K562 treated with DMSO at 1 percent for 24 hours (cell line): ENCODE data around the gene SMC4. TPM values are rescaled to one million over a fixed set of nuclear protein-coding genes. Genes with fewer than 3 reads are reported as not detected.

Experiments used
- total RNA-seq: library from RNA; unstranded; fragments of 300-600 nt; gene quantifications from 2 replicates; pipeline ENCODE4 v1.2.3, GENCODE V29; 2022; ENCODE audit warnings: low read depth; ENCODE audit not compliant: insufficient read depth

SMC4 gene
- total RNA-seq = 110 and 147 TPM in 2 replicates

DNA sequence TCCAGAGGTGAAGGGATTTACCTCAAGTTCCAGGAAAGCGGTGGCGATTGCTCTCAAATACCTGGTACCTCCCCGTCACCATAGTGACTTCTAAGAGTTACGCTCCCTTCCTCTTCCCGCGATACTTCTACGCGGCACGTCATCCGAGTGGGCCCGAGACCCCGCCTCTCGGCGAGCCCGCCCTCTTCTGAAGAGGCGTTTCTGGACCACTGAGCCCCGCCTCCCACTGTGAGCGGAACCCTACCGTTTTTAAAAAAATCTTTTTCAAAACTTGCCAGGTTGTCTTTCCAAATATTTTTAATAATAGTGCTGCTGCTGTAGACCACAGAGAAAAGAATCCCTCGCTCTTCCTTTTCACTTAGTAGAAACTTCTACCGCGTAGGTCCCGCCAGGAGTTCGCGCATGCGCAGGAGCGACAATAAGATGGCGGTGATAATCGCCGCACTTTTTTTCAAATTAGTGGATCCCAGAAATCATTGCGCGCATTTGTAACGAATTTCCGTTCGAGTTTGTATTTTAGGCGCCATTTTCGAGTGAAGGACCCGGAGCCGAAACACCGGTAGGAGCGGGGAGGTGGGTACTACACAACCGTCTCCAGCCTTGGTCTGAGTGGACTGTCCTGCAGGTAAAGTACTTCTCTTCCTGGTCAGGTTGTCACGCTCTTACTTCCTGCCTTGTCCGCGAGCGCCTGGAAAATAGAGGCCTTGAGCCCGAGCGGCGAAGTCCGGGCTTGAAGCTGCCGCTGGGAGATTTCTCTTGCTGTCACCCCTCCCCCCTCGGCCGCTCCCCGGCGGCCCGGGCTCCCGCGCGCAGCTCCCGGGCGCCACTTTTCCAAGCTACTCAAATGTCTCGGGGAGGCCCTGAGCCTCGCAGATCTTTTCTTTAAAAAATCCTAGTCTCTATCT lies at the start of gene SMC4, which contains the start of gene IFT80:
Gene SMC4, plus strand, starts transcription at position 526 of the 905 bp plus-strand sequence. CDS start 1,177 bp downstream, outside the sequence.
Gene IFT80, minus strand, starts transcription at position 101 of the 905 bp plus-strand sequence. CDS start 14,625 bp downstream, outside the sequence.

DNA sequence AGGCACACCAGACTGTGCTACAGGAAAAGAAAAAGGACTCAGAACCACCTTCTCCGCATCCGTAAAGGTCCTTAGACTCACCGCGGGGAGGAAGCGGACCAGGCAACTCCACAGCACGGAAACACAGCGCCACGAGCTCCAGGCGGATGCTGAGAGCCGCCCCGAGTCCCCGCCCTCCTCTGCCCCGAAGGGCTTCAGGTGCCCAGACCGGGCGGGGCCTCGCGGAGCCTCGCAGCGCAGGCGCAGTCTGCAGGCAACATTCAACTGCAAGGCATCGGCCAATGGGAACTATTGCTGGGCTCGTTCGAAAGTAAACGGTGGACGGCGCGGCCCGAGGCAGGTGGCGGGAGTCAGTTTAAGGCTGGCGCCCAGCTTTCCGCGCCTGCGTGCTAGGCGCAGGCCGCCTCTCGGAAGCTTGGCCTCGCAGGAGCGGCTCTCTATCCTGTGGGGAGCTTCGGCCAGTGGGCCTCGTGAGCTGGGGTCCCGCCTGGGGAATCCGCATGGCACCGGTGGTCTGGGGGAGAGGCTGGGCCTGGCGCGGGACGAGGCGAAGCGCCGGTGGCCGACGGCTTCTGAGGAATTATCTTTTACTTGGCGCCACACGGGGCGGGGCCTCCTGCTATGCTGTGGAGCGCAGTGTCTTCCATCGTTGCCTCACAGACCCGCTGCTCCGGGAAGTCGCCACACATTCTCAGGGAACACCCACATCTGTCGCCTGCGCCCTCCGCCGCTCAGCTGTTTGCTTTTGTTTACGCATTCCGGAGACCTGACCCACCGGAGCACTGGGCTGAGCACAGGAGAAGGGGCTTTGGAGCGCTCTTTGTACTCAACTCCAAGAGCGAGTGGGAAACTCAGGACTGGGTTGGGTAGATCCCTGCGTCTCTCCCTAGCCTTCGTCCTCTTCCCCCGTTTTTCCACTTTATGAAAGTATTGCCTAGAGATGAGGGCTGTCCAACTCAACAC lies 50.5 kb downstream of the SMC4 start, which contains the start of gene TRIM59:
Gene TRIM59, minus strand, starts transcription at position 151 of the 963 bp plus-strand sequence. CDS start 10,603 bp downstream, outside the sequence.

Other genes with a start within 250 kb of the SMC4 start
- gene C3orf80, start 174.2 kb upstream of the SMC4 start, total RNA-seq = 0.27 TPM in 1 of 2 replicates, not detected in the other
- gene IFT80, start 425 bp upstream of the SMC4 start, total RNA-seq = 9.1 and 10.5 TPM in 2 replicates
- 9.4 and 11.6 TPM in 2 replicates for gene TRIM59, start 50.1 kb downstream of the SMC4 start, total RNA-seq
- gene KPNA4, start 165.9 kb downstream of the SMC4 start, total RNA-seq = 10.4 and 10.5 TPM in 2 replicates